DOHH2 (cell line): Measurements from ENCODE around the gene OSBPL3.

Experiments
- H3F3A ChIP-seq: fragments of 200-600 bp; sonication (generic), shearing (Covaris generic); 2 replicates; pipeline ENCODE4 v1.6.0; 2016; ENCODE audit warnings: antibody characterized with exemption, mild to moderate bottlenecking; ENCODE audit not compliant: control insufficient read depth, insufficient read depth
- H3K27ac ChIP-seq: fragments of 200-600 bp; sonication (generic); 2 replicates; pipeline ENCODE4 v1.5.1; 2014; ENCODE audit warnings: low read depth, mild to moderate bottlenecking, low read length, moderate library complexity
- H3K27me3 ChIP-seq: fragments of 200-600 bp; sonication (generic); 2 replicates; pipeline ENCODE4 v1.6.1; 2014; ENCODE audit warnings: mild to moderate bottlenecking, low read length, mixed read lengths; ENCODE audit not compliant: control insufficient read depth
- H3K36me3 ChIP-seq: fragments of 200-600 bp; sonication (generic); 2 replicates; pipeline ENCODE4 v1.6.1; 2014; ENCODE audit warnings: mild to moderate bottlenecking, low read length, moderate library complexity, mixed read lengths; ENCODE audit not compliant: control insufficient read depth
- H3K4me1 ChIP-seq: fragments of 200-600 bp; sonication (generic); 2 replicates; pipeline ENCODE4 v1.6.1; 2014; ENCODE audit warnings: mild to moderate bottlenecking, low read length, mixed read lengths; ENCODE audit not compliant: control insufficient read depth
- H3K4me2 ChIP-seq: fragments of 200-600 bp; sonication (generic); 2 replicates; pipeline ENCODE4 v1.6.0; 2014; ENCODE audit warnings: mild to moderate bottlenecking, low read length, moderate library complexity
- H3K4me3 ChIP-seq: fragments of 200-600 bp; sonication (generic); 2 replicates; pipeline ENCODE4 v1.5.1; 2014; ENCODE audit warnings: mild to moderate bottlenecking, low read length, mixed read lengths
- H3K79me2 ChIP-seq: fragments of 200-600 bp; sonication (generic); 2 replicates; pipeline ENCODE4 v1.6.1; 2014; ENCODE audit warnings: mild to moderate bottlenecking, low read length, mixed read lengths; ENCODE audit not compliant: control insufficient read depth
- H3K9me2 ChIP-seq: fragments of 200-600 bp; sonication (generic); replicated peaks from 2 replicates; pipeline ENCODE4 v1.6.1; 2014; ENCODE audit warnings: mild to moderate bottlenecking, low read length, mixed read lengths; ENCODE audit not compliant: control insufficient read depth
- H3K9me3 ChIP-seq: fragments of 200-600 bp; sonication (generic); 2 replicates; pipeline ENCODE4 v1.6.1; 2014; ENCODE audit warnings: antibody characterized with exemption, low read length, mixed read lengths; ENCODE audit not compliant: control insufficient read depth, insufficient read depth
- H4K20me1 ChIP-seq: fragments of 200-600 bp; sonication (generic); 2 replicates; pipeline ENCODE4 v1.6.0; 2014; ENCODE audit warnings: low read depth, mild to moderate bottlenecking, antibody characterized with exemption, low read length, moderate library complexity; ENCODE audit not compliant: control insufficient read depth, insufficient read depth
- EZH2phosphoT487 ChIP-seq: fragments of 200-600 bp; sonication (generic); IDR thresholded peaks from 2 replicates; pipeline ENCODE4 v1.6.1; 2017; ENCODE audit warnings: borderline replicate concordance, mild to moderate bottlenecking, antibody characterized with exemption, low read length, moderate library complexity, mixed read lengths
- TF ChIP-seq, protein P1 (sequence below): fragments of 200-600 bp; sonication (generic); IDR thresholded peaks from one replicate; pipeline ENCODE4 v1.5.1; 2014; ENCODE audit warnings: antibody characterized with exemption, mild to moderate bottlenecking, low read depth, low read length; ENCODE audit not compliant: poor library complexity, severe bottlenecking

The OSBPL3 gene

GRCh38 chr7:24888653-24889052 is 91.3 kb downstream of the OSBPL3 start:
- Histone ChIP-seq H3K4me1 (peaks cover 55% of the 10 kb centered on the region), H3K79me2 (peaks cover 61% of the 10 kb centered on the region), H3K9me3 (no peaks in the 10 kb centered on the region), H4K20me1 (no peaks in the 10 kb centered on the region), H3K9me2 (no peaks in the 10 kb centered on the region), H3K4me3 (no peak overlapping the region), H3F3A (peaks cover 5% of the 10 kb centered on the region), H3K27ac (no peak overlapping the region), H3K36me3 (peaks cover 82% of the 10 kb centered on the region), H3K4me2 (no peak overlapping the region), H3K27me3 (no peaks in the 10 kb centered on the region)
- no peak for TF ChIP-seq EZH2phosphoT487
- TF ChIP-seq, protein P1, sequence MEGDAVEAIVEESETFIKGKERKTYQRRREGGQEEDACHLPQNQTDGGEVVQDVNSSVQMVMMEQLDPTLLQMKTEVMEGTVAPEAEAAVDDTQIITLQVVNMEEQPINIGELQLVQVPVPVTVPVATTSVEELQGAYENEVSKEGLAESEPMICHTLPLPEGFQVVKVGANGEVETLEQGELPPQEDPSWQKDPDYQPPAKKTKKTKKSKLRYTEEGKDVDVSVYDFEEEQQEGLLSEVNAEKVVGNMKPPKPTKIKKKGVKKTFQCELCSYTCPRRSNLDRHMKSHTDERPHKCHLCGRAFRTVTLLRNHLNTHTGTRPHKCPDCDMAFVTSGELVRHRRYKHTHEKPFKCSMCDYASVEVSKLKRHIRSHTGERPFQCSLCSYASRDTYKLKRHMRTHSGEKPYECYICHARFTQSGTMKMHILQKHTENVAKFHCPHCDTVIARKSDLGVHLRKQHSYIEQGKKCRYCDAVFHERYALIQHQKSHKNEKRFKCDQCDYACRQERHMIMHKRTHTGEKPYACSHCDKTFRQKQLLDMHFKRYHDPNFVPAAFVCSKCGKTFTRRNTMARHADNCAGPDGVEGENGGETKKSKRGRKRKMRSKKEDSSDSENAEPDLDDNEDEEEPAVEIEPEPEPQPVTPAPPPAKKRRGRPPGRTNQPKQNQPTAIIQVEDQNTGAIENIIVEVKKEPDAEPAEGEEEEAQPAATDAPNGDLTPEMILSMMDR, result no peak

- peaks cover 67% of the 10 kb centered on the region for H3K4me1 ChIP-seq
- no peak overlapping the region for H3K4me2 ChIP-seq
- H3K4me3 ChIP-seq, result no peak overlapping the region
- no peaks in the 10 kb centered on the region for H3K9me2 ChIP-seq
- no peaks in the 10 kb centered on the region for H3K27me3 ChIP-seq
- no peaks in the 10 kb centered on the region for H3K9me3 ChIP-seq
- H3K27ac ChIP-seq, result no peak overlapping the region
- H3K79me2 ChIP-seq, result peaks cover 59% of the 10 kb centered on the region
- no peaks in the 10 kb centered on the region for H4K20me1 ChIP-seq
- TF ChIP-seq, protein P1, result no peak
- TF ChIP-seq EZH2phosphoT487, result no peak
- H3K36me3 ChIP-seq, result peaks cover 83% of the 10 kb centered on the region
- peaks cover 16% of the 10 kb centered on the region for H3F3A ChIP-seq
These were observed 94.3 kb downstream of the OSBPL3 start for GRCh38 chr7:24885716-24886115.

GRCh38 chr7:24885305-24885704 is 94.7 kb downstream of the OSBPL3 start:
- H3K9me3 ChIP-seq, result no peaks in the 10 kb centered on the region
- H3K4me1 ChIP-seq, result peaks cover 71% of the 10 kb centered on the region
- no peaks in the 10 kb centered on the region for H3K27me3 ChIP-seq
- peaks cover 58% of the 10 kb centered on the region for H3K79me2 ChIP-seq
- no peak overlapping the region for H3K4me2 ChIP-seq
- TF ChIP-seq, protein P1, result no peak
- no peak for TF ChIP-seq EZH2phosphoT487
- no peak overlapping the region for H3K4me3 ChIP-seq
- no peak overlapping the region for H3K27ac ChIP-seq
- no peaks in the 10 kb centered on the region for H3K9me2 ChIP-seq
- peaks cover 16% of the 10 kb centered on the region for H3F3A ChIP-seq
- no peaks in the 10 kb centered on the region for H4K20me1 ChIP-seq
- peaks cover 79% of the 10 kb centered on the region for H3K36me3 ChIP-seq
